Ishikawa (cell line): Measurements from ENCODE around the gene INTS6.

Experiments
- CEBPB ChIP-seq: IDR thresholded peaks from 2 replicates; pipeline ENCODE4 v1.6.1; 2012
- CREB1 ChIP-seq: IDR thresholded peaks from 2 replicates; pipeline ENCODE4 v1.6.1; 2012; ENCODE audit warnings: low read depth
- NFIC ChIP-seq: IDR thresholded peaks from 2 replicates; pipeline ENCODE4 v1.6.1; 2012
- RAD21 ChIP-seq: IDR thresholded peaks from 2 replicates; pipeline ENCODE4 v1.6.1; 2012; ENCODE audit warnings: low read depth
- REST ChIP-seq: IDR thresholded peaks from 2 replicates; pipeline ENCODE4 v1.6.1; 2012; ENCODE audit warnings: low read depth, mild to moderate bottlenecking
- TF ChIP-seq, protein P1 (sequence below): IDR thresholded peaks from 2 replicates; pipeline ENCODE4 v1.6.1; 2012

DNA sequence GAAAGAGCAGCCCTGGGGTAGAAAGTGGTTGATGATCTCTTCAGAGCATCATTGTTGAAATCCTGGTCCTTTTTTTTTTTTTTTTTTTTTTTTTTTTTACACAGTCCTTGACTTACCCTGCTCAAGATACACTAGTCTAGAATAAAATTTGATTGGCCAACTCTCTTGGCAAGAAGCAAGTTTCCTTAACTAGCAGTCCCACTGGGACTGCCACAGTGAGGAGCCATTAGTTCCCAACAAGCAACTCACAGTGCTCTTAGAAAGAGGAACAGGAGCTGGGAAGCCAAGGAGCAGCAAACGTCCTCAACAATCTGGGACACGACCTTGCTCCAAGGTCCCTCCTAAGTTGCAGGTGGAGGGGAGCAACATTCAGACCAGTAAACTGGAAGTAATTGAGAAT lies 47.9 kb upstream of the INTS6 start:
- TF ChIP-seq, protein P1, sequence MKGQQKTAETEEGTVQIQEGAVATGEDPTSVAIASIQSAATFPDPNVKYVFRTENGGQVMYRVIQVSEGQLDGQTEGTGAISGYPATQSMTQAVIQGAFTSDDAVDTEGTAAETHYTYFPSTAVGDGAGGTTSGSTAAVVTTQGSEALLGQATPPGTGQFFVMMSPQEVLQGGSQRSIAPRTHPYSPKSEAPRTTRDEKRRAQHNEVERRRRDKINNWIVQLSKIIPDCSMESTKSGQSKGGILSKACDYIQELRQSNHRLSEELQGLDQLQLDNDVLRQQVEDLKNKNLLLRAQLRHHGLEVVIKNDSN = no peak
- no peak for TF ChIP-seq CEBPB
- TF ChIP-seq CREB1 = no peak
- no peak for TF ChIP-seq RAD21
- no peak for TF ChIP-seq REST
- TF ChIP-seq NFIC = no peak
